Neural cell (in vitro differentiated cells): Measurements from ENCODE around the gene AOAH.

ENCODE experiments used
- EP300 ChIP-seq: fragments of 450-650 bp; conservative IDR thresholded peaks from 2 replicates; pipeline ENCODE4 v1.6.1; 2014; ENCODE audit warnings: antibody characterized with exemption, mild to moderate bottlenecking, moderate library complexity; ENCODE audit not compliant: poor library complexity, severe bottlenecking
- EZH2 ChIP-seq: fragments of 200-600, 300-800 bp; shearing (Covaris generic), sonication (generic); IDR thresholded peaks from 2 replicates; pipeline ENCODE4 v1.6.1; 2014; ENCODE audit warnings: antibody characterized with exemption, low read length, borderline replicate concordance, mild to moderate bottlenecking; ENCODE audit not compliant: insufficient read depth, poor library complexity, severe bottlenecking
- POLR2AphosphoS5 ChIP-seq: IDR thresholded peaks from 2 replicates; pipeline ENCODE4 v1.6.1; 2012
- RAD21 ChIP-seq: fragments of 450-650 bp; conservative IDR thresholded peaks from 2 replicates; pipeline ENCODE4 v1.6.1; 2014; ENCODE audit warnings: antibody characterized with exemption, mild to moderate bottlenecking, moderate library complexity
- SMC3 ChIP-seq: fragments of 450-650 bp; conservative IDR thresholded peaks from 2 replicates; pipeline ENCODE4 v1.6.1; 2014; ENCODE audit warnings: antibody characterized with exemption, mild to moderate bottlenecking, moderate library complexity; ENCODE audit not compliant: poor library complexity
- TAF1 ChIP-seq: IDR thresholded peaks from 2 replicates; pipeline ENCODE4 v1.6.1; 2012; ENCODE audit warnings: low read depth
- TF ChIP-seq, protein P1 (sequence below): fragments of 450-650 bp; IDR thresholded peaks from 2 replicates; pipeline ENCODE4 v1.5.1; 2014; ENCODE audit warnings: antibody characterized with exemption, mild to moderate bottlenecking, moderate library complexity; ENCODE audit not compliant: poor library complexity, severe bottlenecking

DNA sequence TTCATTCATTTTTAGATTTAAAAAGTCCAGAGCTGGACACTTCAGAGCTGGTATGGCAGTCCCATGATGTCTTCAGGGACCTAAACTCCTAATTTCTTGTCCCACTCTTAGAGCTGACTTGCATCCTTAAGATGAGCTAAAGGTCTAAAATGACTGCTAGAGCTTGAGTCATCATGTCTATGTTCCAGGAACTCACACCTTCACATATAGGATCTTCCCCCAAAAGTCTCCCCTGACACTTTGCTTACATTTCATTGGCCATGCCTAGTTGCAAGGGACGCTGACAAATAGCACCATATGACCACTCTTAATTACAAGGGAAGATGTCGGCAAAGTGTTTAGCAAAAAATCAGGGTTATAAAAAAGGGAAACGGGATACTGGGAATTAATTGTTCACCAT, 10.4 kb upstream of the AOAH start:
- TF ChIP-seq, protein P1, sequence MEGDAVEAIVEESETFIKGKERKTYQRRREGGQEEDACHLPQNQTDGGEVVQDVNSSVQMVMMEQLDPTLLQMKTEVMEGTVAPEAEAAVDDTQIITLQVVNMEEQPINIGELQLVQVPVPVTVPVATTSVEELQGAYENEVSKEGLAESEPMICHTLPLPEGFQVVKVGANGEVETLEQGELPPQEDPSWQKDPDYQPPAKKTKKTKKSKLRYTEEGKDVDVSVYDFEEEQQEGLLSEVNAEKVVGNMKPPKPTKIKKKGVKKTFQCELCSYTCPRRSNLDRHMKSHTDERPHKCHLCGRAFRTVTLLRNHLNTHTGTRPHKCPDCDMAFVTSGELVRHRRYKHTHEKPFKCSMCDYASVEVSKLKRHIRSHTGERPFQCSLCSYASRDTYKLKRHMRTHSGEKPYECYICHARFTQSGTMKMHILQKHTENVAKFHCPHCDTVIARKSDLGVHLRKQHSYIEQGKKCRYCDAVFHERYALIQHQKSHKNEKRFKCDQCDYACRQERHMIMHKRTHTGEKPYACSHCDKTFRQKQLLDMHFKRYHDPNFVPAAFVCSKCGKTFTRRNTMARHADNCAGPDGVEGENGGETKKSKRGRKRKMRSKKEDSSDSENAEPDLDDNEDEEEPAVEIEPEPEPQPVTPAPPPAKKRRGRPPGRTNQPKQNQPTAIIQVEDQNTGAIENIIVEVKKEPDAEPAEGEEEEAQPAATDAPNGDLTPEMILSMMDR: no peak
- TF ChIP-seq SMC3 (no peak), RAD21 (no peak), EZH2 (no peak), POLR2AphosphoS5 (no peak), TAF1 (no peak), EP300 (no peak)
